Fibroblast of the aortic adventitia (primary cell): ENCODE results near the gene FBH1. TPM values are rescaled to one million over a fixed set of nuclear protein-coding genes. Genes with fewer than 3 reads are reported as not detected.

Source experiments
- DNase-seq: peaks from one replicate; pipeline ENCODE4 v3.0.0-alpha.2; 2010; ENCODE audit warnings: low read depth
- H3K4me3 ChIP-seq: 2 replicates; pipeline ENCODE4 v1.5.1; 2011; ENCODE audit warnings: low read depth, mild to moderate bottlenecking, control low read depth, low read length, moderate library complexity
- CTCF ChIP-seq: IDR thresholded peaks from 2 replicates; pipeline ENCODE4 v1.5.1; 2011; ENCODE audit warnings: mild to moderate bottlenecking, low read length, control low read depth, inconsistent platforms; ENCODE audit not compliant: insufficient read depth
- total RNA-seq: library from RNA; depleted of rRNA; stranded (reverse); fragments of >200 nt; gene quantifications from 2 replicates; pipeline ENCODE4 v1.2.3, GENCODE V29; 2012; ENCODE audit warnings: low replicate concordance

FBH1 gene
- total RNA-seq, 1 donor, result 61.4 TPM

GRCh38 chr10:5963071-5963470, 73.0 kb downstream of the FBH1 start:
- H3K4me3 ChIP-seq, result no peak overlapping the region
- TF ChIP-seq CTCF, result no peak
- DNase-seq, result no peak

- H3K4me3 ChIP-seq, result no peak overlapping the region
- no peak for DNase-seq
- TF ChIP-seq CTCF, result no peak
Observed at GRCh38 chr10:5963591-5963990, 73.5 kb downstream of the FBH1 start.

- DNase-seq, result no peak
- no peak for TF ChIP-seq CTCF
- no peak overlapping the region for H3K4me3 ChIP-seq
Observed at GRCh38 chr10:5964736-5965135, 74.7 kb downstream of the FBH1 start.

- no peak overlapping the region for H3K4me3 ChIP-seq
- DNase-seq, result no peak
- TF ChIP-seq CTCF, result no peak
Observed at GRCh38 chr10:5965266-5965665, 75.2 kb downstream of the FBH1 start.

GRCh38 chr10:5968037-5968680, 78.1 kb downstream of the FBH1 start:
- TF ChIP-seq CTCF, result no peak
- no peak for DNase-seq
- no peak overlapping the region for H3K4me3 ChIP-seq

- TF ChIP-seq CTCF, result no peak
- DNase-seq, result no peak
- no peak overlapping the region for H3K4me3 ChIP-seq
Observed at GRCh38 chr10:5968681-5969453, 78.8 kb downstream of the FBH1 start.
